Tibial artery (tissue), 4 donors: ENCODE data around the gene ABCE1.

Source experiments
- DNase-seq, 2 donors: peaks; one replicate each; pipeline ENCODE4 v3.0.0-alpha.2; 2019
- H3K27ac ChIP-seq, 2 donors: fragments of 200-600 bp; sonication (generic) in 1 of 2; 1 replicate in 1 of 2; 2 replicates in 1 of 2; pipeline ENCODE4 v1.5.1; 2018 to 2019; ENCODE audit warnings: mild to moderate bottlenecking in 1 of 2
- H3K27me3 ChIP-seq, 2 donors: fragments of 200-600 bp; sonication (generic) in 1 of 2; one replicate each; pipeline versions ENCODE4 v1.5.1 to v1.6.0; 2016 to 2019
- H3K36me3 ChIP-seq, 3 donors: fragments of 200-600 bp; sonication (generic) in 2 of 3; one replicate each; pipeline ENCODE4 v1.5.1; 2016 to 2019; ENCODE audit warnings: mild to moderate bottlenecking in 2 of 3
- H3K4me1 ChIP-seq, 4 donors: fragments of 200-600 bp; sonication (generic) in 2 of 4; 1 replicate in 3 of 4; 2 replicates in 1 of 4; pipeline ENCODE4 v1.5.1; 2016 to 2019
- H3K4me3 ChIP-seq, 2 donors: fragments of 200-600 bp; sonication (generic) in 1 of 2; 1 replicate in 1 of 2; 2 replicates in 1 of 2; pipeline ENCODE4 v1.5.1; 2018 to 2019; ENCODE audit warnings: mild to moderate bottlenecking in 2 of 2
- H3K9me3 ChIP-seq, 3 donors: fragments of 200-600 bp; sonication (generic) in 1 of 3; one replicate each; pipeline ENCODE4 v1.5.1; 2016 to 2019
- CTCF ChIP-seq, 2 experiments: fragments of 200-600 bp in 1 of 2; fragments of 450-650 bp in 1 of 2; IDR thresholded peaks; one replicate each; pipeline ENCODE4 v1.5.1; 2017 to 2019; ENCODE audit warnings: antibody characterized with exemption in 2 of 2, mild to moderate bottlenecking in 1 of 2, moderate library complexity in 1 of 2
- intact Hi-C: fragments of 100-400 bp; cut with DNase I; formaldehyde crosslinking; loops from one replicate; pipeline ENCODE4 v1.15.0; 2023; ENCODE audit warnings: low total_unique reads

ABCE1 gene

GRCh38 chr4:145058256-145058655, 39.9 kb upstream of the ABCE1 start:
- Histone ChIP-seq H3K4me3 (no peak overlapping the region), H3K36me3 (no peaks in the 10 kb centered on the region), H3K4me1 (peaks cover 0 to 13% (median 0%) of the 10 kb centered on the region in 4 donors), H3K9me3 (no peaks in the 10 kb centered on the region), H3K27me3 (no peaks in the 10 kb centered on the region), H3K27ac (no peak overlapping the region)
- intact Hi-C loops: loop anchor here (5.0 kb wide), 1 partner anchor 886 kb away; no protein-coding TSS in a partner anchor
- DNase-seq: no peak
- TF ChIP-seq CTCF (IDR thresholded peaks at IDR 0.05): no peak

GRCh38 chr4:145061318-145061920, 36.7 kb upstream of the ABCE1 start:
- Histone ChIP-seq H3K9me3 (no peaks in the 10 kb centered on the region), H3K36me3 (no peaks in the 10 kb centered on the region), H3K27me3 (no peaks in the 10 kb centered on the region), H3K4me1 (peaks cover 0 to 13% (median 0%) of the 10 kb centered on the region in 4 donors), H3K27ac (no peak overlapping the region), H3K4me3 (no peak overlapping the region)
- DNase-seq: no peak
- peak; percentile 47 to 56 for TF ChIP-seq CTCF (IDR thresholded peaks at IDR 0.05)
- intact Hi-C loops: loop anchor here (10.0 kb wide), 1 partner anchor 557 kb away; no protein-coding TSS in a partner anchor

- intact Hi-C loops: loop anchor here (10.0 kb wide), 1 partner anchor 561 kb away; no protein-coding TSS in a partner anchor
- no peaks in the 10 kb centered on the region for H3K9me3 ChIP-seq
- H3K27me3 ChIP-seq: no peaks in the 10 kb centered on the region
- H3K27ac ChIP-seq: no peak overlapping the region
- DNase-seq: no peak
- no peak overlapping the region for H3K4me3 ChIP-seq
- TF ChIP-seq CTCF (IDR thresholded peaks at IDR 0.05): no peak
- H3K36me3 ChIP-seq: peaks cover 0 to 5% (median 0%) of the 10 kb centered on the region in 3 donors
- peaks cover 0 to under 1% (median 0%) of the 10 kb centered on the region in 4 donors for H3K4me1 ChIP-seq
Observed at GRCh38 chr4:145066063-145066501, 32.0 kb upstream of the ABCE1 start.

GRCh38 chr4:145069361-145069760, 28.8 kb upstream of the ABCE1 start:
- TF ChIP-seq CTCF (IDR thresholded peaks at IDR 0.05): no peak
- Histone ChIP-seq H3K4me1 (no peaks in the 10 kb centered on the region), H3K27ac (no peak overlapping the region), H3K27me3 (no peaks in the 10 kb centered on the region), H3K36me3 (peaks cover 0 to 5% (median 0%) of the 10 kb centered on the region in 3 donors), H3K4me3 (no peak overlapping the region), H3K9me3 (no peaks in the 10 kb centered on the region)
- no peak for DNase-seq
- intact Hi-C loops: loop anchor here (10.0 kb wide), 1 partner anchor 565 kb away; no protein-coding TSS in a partner anchor

GRCh38 chr4:145071560-145071959, 26.6 kb upstream of the ABCE1 start:
- no peak for TF ChIP-seq CTCF (IDR thresholded peaks at IDR 0.05)
- H3K4me1 ChIP-seq: peaks cover 0 to 9% (median 0%) of the 10 kb centered on the region in 4 donors
- H3K36me3 ChIP-seq: peaks cover 0 to 9% (median 0%) of the 10 kb centered on the region in 3 donors
- intact Hi-C loops: no loop called here
- DNase-seq: no peak
- H3K27ac ChIP-seq: no peak overlapping the region
- H3K4me3 ChIP-seq: no peak overlapping the region
- no peaks in the 10 kb centered on the region for H3K27me3 ChIP-seq
- no peaks in the 10 kb centered on the region for H3K9me3 ChIP-seq
